Measurements from ENCODE around the gene GAPT.
"Not testable (repeated sequence)": the region's sequence is repeated elsewhere in the genome, so short reads cannot be mapped to it uniquely, and the experiment has no call there.

The GAPT gene

DNA sequence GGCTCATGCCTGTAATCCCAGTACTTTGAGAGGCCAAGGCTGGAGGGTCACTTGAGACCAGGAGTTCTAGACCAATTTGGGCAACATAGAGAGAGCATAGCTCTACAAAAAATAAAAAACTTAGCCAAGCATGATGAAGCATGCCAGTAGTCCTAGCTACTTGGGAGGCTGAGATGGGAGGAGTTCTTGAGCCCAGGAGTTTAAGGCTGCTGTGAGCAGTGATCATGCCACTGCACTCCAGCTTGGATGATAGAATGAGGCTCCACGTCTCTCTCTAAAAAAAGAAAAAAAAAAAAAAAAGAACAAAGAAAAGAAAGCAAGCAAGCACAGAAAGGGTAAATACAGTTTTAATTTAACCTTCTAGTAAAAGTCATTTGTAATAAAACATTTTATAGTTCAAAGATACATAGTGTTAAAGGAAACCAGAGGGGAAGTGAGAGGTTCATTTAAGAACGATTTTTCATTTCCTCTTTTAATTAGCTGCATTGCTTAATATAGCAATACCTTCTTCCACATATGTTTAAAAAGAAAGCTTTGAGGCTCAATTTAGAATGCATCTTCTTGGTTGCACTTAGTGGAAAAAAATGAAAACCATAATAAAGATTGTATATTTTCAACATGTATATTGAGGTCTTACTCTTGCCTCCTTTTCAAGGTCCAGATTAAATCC, 14.9 kb downstream of the GAPT start:
- no peak for DNase-seq

DNA sequence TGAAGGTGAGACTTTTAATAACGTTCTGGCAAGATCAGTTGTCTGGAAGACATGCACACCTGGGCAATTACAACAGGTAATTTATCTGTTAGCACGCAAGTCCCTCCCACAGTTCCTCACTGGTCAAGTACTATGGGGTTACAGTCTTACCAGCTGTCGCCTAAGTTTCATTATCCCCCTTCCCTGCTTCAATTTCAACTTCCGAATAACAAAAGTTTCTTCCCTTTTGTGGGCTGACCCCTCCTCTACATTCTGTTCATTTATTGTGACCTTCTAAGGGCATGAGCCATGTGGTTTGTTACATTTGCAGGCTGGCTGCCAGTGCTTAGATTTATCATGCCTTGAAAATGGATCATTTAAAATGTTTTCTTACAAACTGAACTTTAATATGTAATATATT, 16.5 kb downstream of the GAPT start:
- no peak for DNase-seq

DNA sequence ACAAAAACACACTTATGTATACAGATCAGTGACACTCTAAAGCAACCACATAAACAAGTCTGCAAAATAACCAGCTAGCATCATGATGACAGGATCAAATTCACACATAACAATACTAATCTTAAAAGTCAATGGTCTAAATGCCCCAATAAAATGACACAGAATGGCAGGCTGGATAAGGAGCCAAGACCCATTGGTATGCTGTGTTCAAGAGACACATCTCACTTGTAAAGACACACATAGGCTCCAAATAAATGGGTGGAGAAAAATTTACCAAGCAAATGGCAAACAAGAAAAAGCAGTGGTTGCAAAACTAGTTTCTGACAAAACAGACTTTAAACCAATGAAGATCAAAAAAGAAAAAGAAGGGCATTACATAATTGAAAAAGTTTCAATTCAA, 26.0 kb downstream of the GAPT start:
- DNase-seq: no peak

DNA sequence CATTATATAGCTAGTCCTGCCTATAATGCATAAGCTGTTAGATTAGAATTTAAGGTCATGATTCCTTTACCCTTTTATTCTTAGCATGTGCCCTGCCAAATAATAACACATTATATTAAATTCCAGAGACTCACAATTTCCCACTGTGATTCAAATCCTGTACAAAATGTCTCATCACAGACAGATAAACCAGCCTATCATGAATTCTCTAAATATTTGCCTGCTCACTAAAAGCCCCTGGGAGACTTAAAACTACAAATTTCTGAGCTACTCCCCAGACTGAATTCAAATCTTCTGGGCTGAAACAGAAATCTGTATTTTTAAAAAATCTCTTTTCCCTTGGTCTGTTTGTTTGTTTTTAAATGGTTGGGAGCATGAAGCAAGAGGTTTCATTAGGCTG, 32.7 kb downstream of the GAPT start:
- DNase-seq: no peak

DNA sequence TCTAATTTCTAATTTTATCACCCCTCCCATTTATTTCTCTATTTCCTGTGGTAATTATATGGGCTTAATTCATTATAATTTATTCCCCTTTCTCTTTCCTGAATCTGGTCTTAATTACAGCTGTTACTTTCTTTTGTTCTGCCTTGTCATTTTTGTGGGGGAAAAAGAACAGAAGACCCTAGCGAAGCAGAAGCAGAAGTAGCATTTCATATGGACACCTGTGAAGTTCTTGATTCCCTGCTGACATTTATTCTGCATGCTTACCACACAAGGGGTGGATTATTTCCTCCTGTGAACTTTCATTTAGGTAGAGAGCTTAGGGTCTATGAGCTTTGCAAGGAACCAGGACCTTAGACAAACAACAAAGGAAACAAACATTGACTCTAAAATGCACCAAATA, 33.3 kb downstream of the GAPT start:
- DNase-seq: no peak

DNA sequence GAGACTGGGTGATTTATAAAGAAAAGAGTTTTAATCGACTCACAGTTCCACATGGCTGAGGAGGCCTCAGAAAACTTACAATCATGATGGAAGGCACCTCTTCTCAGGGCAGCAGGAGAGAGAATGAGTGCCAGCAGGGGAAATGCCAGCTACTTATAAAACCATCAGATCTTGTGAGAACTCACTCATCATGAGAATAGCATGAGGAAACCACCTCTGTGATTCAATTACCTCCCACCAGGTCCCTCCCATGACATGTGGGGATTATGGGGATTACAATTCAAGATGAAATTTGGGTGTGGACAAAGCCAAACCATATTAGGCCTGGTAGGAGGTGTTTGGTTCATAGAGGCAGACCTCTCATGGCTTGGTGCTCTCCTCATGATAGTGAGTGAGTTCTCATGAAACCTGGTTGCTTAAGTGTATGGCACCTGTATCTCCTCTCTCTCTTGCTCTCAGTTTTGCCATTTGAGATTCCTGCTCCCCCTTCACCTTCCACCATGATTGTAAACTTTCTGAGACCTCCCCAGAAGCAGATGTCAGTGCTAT, 39.8 kb downstream of the GAPT start:
- DNase-seq: no peak

DNA sequence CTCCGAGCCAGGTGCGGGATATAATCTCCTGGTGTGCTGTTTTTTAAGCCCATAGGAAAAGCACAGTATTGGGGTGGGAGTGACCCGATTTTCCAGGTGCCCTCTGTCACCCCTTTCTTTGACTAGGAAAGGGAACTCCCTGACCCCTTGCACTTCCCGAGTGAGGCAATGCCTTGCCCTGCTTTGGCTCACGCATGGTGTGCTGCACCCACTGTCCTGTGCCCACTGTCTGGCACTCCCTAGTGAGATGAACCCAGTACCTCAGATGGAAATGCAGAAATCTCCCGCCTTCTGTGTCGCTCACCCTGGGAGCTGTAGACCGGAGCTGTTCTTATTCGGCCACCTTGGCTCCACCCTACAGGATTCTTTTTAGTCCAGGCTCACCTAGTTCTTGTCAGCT, 50.7 kb downstream of the GAPT start:
- DNase-seq: not testable (repeated sequence)

DNA sequence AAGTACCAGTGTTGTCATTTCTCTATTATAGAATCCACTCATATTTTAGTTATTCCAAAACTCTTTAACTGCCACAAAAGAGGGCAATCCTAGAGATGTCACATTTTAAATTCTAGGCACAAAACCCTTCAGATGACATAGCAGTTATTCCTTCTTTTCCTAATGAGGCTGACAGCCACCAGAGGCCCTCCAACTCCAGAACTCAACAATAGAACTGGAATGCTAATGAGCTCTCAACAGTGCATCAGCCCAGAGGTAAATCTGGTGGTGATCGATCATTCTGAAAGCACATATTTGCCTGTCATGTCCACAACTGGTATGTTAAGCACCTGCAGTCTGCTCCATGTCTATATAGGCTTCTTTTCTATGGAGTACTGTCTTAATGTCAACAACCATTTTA, 51.5 kb downstream of the GAPT start:
- no peak for DNase-seq

DNA sequence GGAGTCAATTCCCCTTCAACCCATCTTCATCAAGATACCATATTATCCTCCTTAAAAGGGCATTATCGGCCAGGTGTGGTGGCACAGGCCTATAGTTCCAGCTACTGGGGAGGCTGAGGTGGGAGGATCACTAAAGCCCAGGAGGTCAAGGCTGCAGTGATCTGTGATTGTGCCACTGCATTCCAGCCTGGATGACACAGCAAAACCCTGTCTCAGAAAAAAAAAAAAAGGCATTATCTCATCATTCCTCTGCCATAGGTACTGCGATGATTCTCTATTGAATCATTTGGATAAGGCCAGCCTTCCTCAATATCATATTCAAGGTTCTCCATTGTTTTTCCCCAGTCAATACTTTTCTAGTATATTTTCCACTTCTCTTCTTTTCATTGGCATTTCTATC, 52.5 kb downstream of the GAPT start:
- no peak for DNase-seq

DNA sequence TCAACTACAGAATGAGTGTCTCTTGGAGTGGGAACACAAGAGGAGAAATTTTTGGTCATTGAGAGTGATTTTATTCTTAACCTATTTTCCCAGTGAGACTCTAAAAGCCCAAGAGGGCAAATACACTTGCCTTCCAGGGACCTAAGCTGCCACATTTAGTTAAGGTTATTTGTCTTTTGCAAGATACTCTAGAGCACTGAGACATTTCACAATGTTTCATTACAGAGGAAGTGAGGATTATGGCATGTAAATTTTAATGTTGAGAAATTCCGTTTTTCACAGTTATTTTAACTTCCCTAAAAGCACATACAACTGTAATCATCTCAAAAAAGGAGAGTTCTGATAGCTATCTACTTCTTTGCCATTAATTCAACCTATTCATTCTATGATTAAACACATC, 53.0 kb downstream of the GAPT start:
- DNase-seq: no peak

DNA sequence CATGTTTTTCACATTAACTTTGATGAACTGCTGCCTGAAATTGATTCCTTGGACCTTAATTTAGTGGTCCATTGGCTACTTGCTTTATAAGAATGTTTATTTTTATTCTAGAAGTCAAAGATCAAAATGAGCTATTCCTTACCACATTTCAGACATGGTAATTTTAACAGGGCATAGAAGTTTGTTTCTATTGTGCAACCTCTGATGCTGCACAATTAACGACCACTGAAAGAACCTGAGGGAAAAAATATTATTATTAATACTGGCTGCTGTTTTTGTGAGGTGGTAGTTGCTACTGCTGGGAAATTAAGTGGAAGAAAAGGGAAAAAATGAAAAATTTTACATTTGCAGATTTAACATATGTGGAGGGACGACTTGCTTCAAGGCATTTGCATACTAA, 53.7 kb downstream of the GAPT start:
- DNase-seq: no peak

DNA sequence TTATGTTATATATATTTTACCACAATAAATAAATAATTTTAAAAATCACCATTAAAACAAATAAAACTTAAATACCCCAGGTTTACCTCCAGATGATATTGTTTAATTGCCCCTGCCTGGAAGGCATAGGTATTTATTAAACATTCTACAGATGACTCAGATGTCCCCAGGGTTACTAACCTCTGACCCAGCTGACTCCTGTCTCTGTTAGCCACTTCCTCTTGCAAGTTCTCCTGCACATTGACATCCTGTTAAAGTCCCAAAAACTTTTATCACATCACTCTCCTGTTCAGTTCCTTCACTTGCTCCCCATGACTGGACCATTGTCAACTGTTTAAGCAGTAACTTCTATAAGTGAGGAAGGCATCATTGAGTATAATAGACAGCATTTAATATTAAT, 54.7 kb downstream of the GAPT start:
- DNase-seq: no peak
